ENCODE data around the gene SPTSSB. TPM values are rescaled to one million over a fixed set of nuclear protein-coding genes. Genes with fewer than 3 reads are reported as not detected.

The SPTSSB gene
- total and polyA plus RNA-seq, 12 donors, result 0.06 to 0.97 (median 0.14) TPM; not detected in 5

- no peaks in the 10 kb centered on the region for H3K36me3 ChIP-seq (replicated peaks in 1 of 2)
- intact Hi-C loops (cut with DNase I), result no loop called here
Observed at GRCh38 chr3:161358488-161358887, 12.8 kb downstream of the SPTSSB start.

GRCh38 chr3:161356287-161356686, 15.0 kb downstream of the SPTSSB start:
- Histone ChIP-seq H3K9me3 (replicated peaks in 1 of 3) (no peaks in the 10 kb centered on the region), H3K36me3 (replicated peaks in 1 of 2) (no peaks in the 10 kb centered on the region), H3K27me3 (no peaks in the 10 kb centered on the region), H3K27ac (no peak overlapping the region), H3K4me3 (no peak overlapping the region), H3K4me1 (replicated peaks in 1 of 2) (no peaks in the 10 kb centered on the region)
- WGBS, 4 donors, result 84 to 91% (median 87%) methylated on average over 1 of the region's 1 CpG
- no peak for DNase-seq
- intact Hi-C loops (cut with DNase I), result no loop called here
- TF ChIP-seq CTCF (IDR thresholded peaks at IDR 0.05) (no peak), POLR2A (IDR thresholded peaks at IDR 0.05) (no peak)

More at GRCh38 chr3:161358488-161358887, 12.8 kb downstream of the SPTSSB start:
- Histone ChIP-seq H3K27ac (no peak overlapping the region), H3K4me1 (replicated peaks in 1 of 2) (no peaks in the 10 kb centered on the region), H3K4me3 (no peak overlapping the region), H3K27me3 (no peaks in the 10 kb centered on the region), H3K9me3 (replicated peaks in 1 of 3) (no peaks in the 10 kb centered on the region)
- no peak for TF ChIP-seq CTCF (IDR thresholded peaks at IDR 0.05)
- TF ChIP-seq POLR2A (IDR thresholded peaks at IDR 0.05), result no peak
- DNase-seq, result no peak

GRCh38 chr3:161355508-161355907, 15.8 kb downstream of the SPTSSB start:
- DNase-seq, result no peak
- Histone ChIP-seq H3K27ac (no peak overlapping the region), H3K36me3 (replicated peaks in 1 of 2) (no peaks in the 10 kb centered on the region), H3K4me1 (replicated peaks in 1 of 2) (no peaks in the 10 kb centered on the region), H3K4me3 (no peak overlapping the region), H3K9me3 (replicated peaks in 1 of 3) (no peaks in the 10 kb centered on the region), H3K27me3 (no peaks in the 10 kb centered on the region)
- 86 to 90% (median 88%) methylated on average over 1 of the region's 1 CpG for WGBS, 4 donors
- no peak for TF ChIP-seq CTCF (IDR thresholded peaks at IDR 0.05)
- TF ChIP-seq POLR2A (IDR thresholded peaks at IDR 0.05), result no peak
- intact Hi-C loops (cut with DNase I), result no loop called here

GRCh38 chr3:161354554-161354953, 16.8 kb downstream of the SPTSSB start:
- Histone ChIP-seq H3K9me3 (replicated peaks in 1 of 3) (no peaks in the 10 kb centered on the region), H3K4me3 (no peak overlapping the region), H3K27me3 (no peaks in the 10 kb centered on the region), H3K36me3 (replicated peaks in 1 of 2) (no peaks in the 10 kb centered on the region), H3K27ac (no peak overlapping the region), H3K4me1 (replicated peaks in 1 of 2) (no peaks in the 10 kb centered on the region)
- WGBS, 4 donors, result 77 to 89% (median 78%) methylated on average over 2 of the region's 2 CpGs
- intact Hi-C loops (cut with DNase I), result no loop called here
- no peak for DNase-seq
- no peak for TF ChIP-seq CTCF (IDR thresholded peaks at IDR 0.05)
- TF ChIP-seq POLR2A (IDR thresholded peaks at IDR 0.05), result no peak

Data from adrenal gland (tissue), 12 donors.